ENCODE data around the gene GGCT.

DNA sequence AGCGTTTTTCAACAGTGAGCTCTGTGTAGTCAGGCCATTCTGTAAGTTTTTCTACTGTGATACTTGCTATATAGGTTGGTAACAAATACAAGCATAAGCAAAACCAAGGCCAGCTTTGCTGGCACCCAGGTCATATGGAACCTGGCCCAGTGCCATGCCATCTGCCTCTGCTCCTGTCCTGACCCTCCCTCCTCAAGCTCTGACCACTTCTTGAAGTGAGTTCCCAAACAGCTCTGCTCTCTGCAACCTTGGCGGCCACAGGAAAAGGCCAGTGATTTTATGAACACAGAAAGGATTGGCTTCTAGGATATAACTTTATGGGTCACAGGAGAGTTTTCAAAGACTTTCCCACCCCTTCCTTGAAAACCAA lies 38.8 kb downstream of the GGCT start:
- TF ChIP-seq CTCF (optimal IDR thresholded peaks at IDR 0.05 in 1 of 3, IDR thresholded peaks at IDR 0.05 in 1 of 3, conservative IDR thresholded peaks at IDR 0.05 in 1 of 3; ENCODE audit: extremely low read depth in 1 of 3, insufficient read depth in 2 of 3, low read length in 3 of 3) (no peak), EZH2 (IDR thresholded peaks at IDR 0.05; ENCODE audit: low read length) (no peak)
